ENCODE results near the gene TGIF1.

DNA sequence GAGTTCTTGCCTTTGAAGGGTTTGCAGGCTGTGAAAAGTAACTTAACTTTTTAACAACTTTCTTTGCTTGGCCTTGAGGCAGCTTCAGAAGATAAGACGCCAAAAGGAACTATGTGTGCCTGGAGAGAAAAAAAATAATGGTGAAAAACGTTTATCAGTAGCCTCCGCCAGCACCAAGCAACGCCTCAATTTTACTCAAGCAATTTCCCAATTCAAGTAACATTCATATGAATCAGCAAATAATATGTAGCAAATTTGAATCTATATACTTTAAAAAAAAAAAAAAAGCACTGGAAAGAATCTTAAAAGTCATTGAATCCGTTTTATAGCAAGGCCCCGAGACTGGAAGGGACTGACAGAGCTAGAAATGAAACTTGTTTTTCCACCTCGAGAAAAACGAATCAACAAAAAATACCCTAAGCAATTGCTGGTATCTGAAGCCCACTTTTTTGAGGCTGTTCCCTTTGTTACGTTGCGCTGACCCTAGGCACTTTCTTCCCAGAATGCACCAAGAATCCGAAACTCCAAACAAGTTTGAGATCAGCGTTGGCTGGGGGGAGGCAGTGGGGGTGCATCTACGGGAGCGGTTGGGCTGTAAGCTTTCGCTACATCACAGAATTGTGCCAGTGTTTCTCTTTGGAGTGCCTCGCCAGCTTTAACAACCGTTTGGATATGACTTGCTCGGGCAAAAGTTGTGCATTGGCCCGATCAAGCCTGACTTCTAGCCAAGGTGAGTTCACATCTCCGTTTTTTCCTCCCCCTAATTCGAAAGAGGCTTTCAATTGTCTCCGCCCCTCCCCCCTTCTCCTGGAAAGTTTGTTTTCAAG lies 2.7 kb upstream of the TGIF1 start:
- TF ChIP-seq FOXA1 (IDR thresholded peaks at IDR 0.05) (no peak), LEF1 (IDR thresholded peaks at IDR 0.05; ENCODE audit: borderline replicate concordance) (no peak)

Data from HEK293T (cell line).